Trophoblast cell (in vitro differentiated cells and primary cell): Measurements from ENCODE around the gene PDE4D.

Experiments
- DNase-seq, 2 donors: peaks; one replicate each; pipeline ENCODE4 v3.0.0-alpha.2; 2016
- H2AFZ ChIP-seq: 2 replicates; pipeline ENCODE4 v1.6.1; 2013; ENCODE audit warnings: low read length, moderate library complexity, mild to moderate bottlenecking; ENCODE audit not compliant: insufficient read depth, poor library complexity
- H2AK5ac ChIP-seq: 2 replicates; pipeline ENCODE4 v1.6.1; 2013; ENCODE audit warnings: mild to moderate bottlenecking, low read length
- H2BK120ac ChIP-seq: 2 replicates; pipeline ENCODE4 v1.6.1; 2013; ENCODE audit warnings: low read length, mild to moderate bottlenecking, moderate library complexity; ENCODE audit not compliant: insufficient read depth, poor library complexity
- H2BK12ac ChIP-seq: 2 replicates; pipeline ENCODE4 v1.6.1; 2013; ENCODE audit warnings: mild to moderate bottlenecking, low read length, moderate library complexity
- H2BK5ac ChIP-seq: 2 replicates; pipeline ENCODE4 v1.6.1; 2013; ENCODE audit warnings: low read length, low read depth, moderate library complexity, mild to moderate bottlenecking; ENCODE audit not compliant: poor library complexity
- H3K14ac ChIP-seq: 2 replicates; pipeline ENCODE4 v1.6.1; 2013; ENCODE audit warnings: mild to moderate bottlenecking, low read length
- H3K18ac ChIP-seq: 2 replicates; pipeline ENCODE4 v1.6.1; 2013; ENCODE audit warnings: mild to moderate bottlenecking, low read length
- H3K23ac ChIP-seq: 2 replicates; pipeline ENCODE4 v1.6.1; 2013; ENCODE audit warnings: low read length
- H3K27ac ChIP-seq: 2 replicates; pipeline ENCODE4 v1.5.1; 2013; ENCODE audit warnings: low read depth, mild to moderate bottlenecking, inconsistent platforms, low read length, moderate library complexity
- H3K27me3 ChIP-seq: 2 replicates; pipeline ENCODE4 v1.6.1; 2013; ENCODE audit warnings: inconsistent platforms, mild to moderate bottlenecking, low read length, moderate library complexity; ENCODE audit not compliant: insufficient read depth
- H3K36me3 ChIP-seq, 2 experiments: 1 replicate in 1 of 2; 2 replicates in 1 of 2; pipeline ENCODE4 v1.6.1; 2013; ENCODE audit warnings: low read length in 2 of 2, mild to moderate bottlenecking in 2 of 2, moderate library complexity in 1 of 2; ENCODE audit not compliant: insufficient read depth in 2 of 2, control insufficient read depth in 1 of 2
- H3K4ac ChIP-seq: 2 replicates; pipeline ENCODE4 v1.6.1; 2013; ENCODE audit warnings: low read depth, mild to moderate bottlenecking, low read length, moderate library complexity
- H3K4me1 ChIP-seq, 2 experiments: 1 replicate in 1 of 2; 2 replicates in 1 of 2; pipeline ENCODE4 v1.6.1; 2013; ENCODE audit warnings: low read length in 2 of 2, mild to moderate bottlenecking in 2 of 2, moderate library complexity in 1 of 2; ENCODE audit not compliant: insufficient read depth in 2 of 2, control insufficient read depth in 1 of 2
- H3K4me2 ChIP-seq: 2 replicates; pipeline ENCODE4 v1.6.1; 2013; ENCODE audit warnings: inconsistent platforms, mild to moderate bottlenecking, low read length, moderate library complexity
- H3K4me3 ChIP-seq: 2 replicates; pipeline ENCODE4 v1.5.1; 2013; ENCODE audit warnings: mild to moderate bottlenecking, low read depth, low read length, inconsistent platforms
- H3K79me1 ChIP-seq: one replicate; pipeline ENCODE4 v1.6.1; 2013; ENCODE audit warnings: low read length
- H3K79me2 ChIP-seq: 2 replicates; pipeline ENCODE4 v1.6.1; 2013; ENCODE audit warnings: low read length, mild to moderate bottlenecking; ENCODE audit not compliant: control insufficient read depth, insufficient read depth, poor library complexity
- H3K9ac ChIP-seq: 2 replicates; pipeline ENCODE4 v1.6.1; 2013; ENCODE audit warnings: mild to moderate bottlenecking, low read length
- H3K9me3 ChIP-seq: 2 replicates; pipeline ENCODE4 v1.6.1; 2013; ENCODE audit warnings: low read depth, mild to moderate bottlenecking, control low read depth, inconsistent platforms, low read length; ENCODE audit not compliant: insufficient read depth
- H4K12ac ChIP-seq: 2 replicates; pipeline ENCODE4 v1.6.1; 2013; ENCODE audit warnings: low read depth, mild to moderate bottlenecking, low read length, moderate library complexity
- H4K8ac ChIP-seq: 2 replicates; pipeline ENCODE4 v1.6.1; 2013; ENCODE audit warnings: low read depth, mild to moderate bottlenecking, low read length, moderate library complexity
- H4K91ac ChIP-seq: one replicate; pipeline ENCODE4 v1.6.1; 2013; ENCODE audit warnings: low read depth, mild to moderate bottlenecking, low read length, moderate library complexity
- WGBS: extraction: QIAGEN DNeasy Blood & Tissue Kit; methylation state at CpG from one replicate; pipeline ENCODE4 v1.1.7; 2013; ENCODE audit warnings: missing lambda C conversion rate; ENCODE audit not compliant: insufficient read length, insufficient coverage; ENCODE audit errors: extremely low coverage; 5-methylcytosine and 5-hydroxymethylcytosine counted together

PDE4D gene

DNA sequence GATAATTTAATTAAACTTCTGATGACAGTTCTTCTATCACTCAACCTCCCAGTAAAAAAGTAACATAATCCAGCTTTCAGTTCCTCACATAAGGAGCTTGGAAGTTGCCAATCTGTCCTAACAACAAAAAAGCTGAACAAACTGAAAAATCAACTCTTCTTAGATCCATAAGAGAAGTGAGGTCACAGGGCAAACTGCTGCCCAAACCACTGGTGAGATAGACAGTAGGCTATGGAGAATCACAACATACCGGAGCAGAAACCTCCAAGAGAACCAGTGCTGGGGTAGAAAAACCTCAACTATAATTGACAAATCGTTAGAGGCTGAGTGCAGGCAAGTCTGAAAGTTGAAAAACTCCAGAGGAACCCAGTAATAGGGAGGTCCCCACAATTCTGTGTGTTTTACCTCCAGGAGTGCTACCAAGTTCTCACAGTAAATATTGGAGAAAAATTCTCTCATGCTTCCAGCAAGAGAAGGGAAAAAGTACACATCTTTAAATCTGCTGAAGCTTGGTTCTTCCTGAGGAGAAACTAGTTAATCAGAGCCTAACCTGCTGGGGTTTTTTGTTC, 300.0 kb downstream of the PDE4D start:
- H3K9me3 ChIP-seq: no peaks in the 10 kb centered on the region
- no CpG with 5 or more reads among the region's 2 CpGs for WGBS
- H3K4me1 ChIP-seq: no peaks in the 10 kb centered on the region

DNA sequence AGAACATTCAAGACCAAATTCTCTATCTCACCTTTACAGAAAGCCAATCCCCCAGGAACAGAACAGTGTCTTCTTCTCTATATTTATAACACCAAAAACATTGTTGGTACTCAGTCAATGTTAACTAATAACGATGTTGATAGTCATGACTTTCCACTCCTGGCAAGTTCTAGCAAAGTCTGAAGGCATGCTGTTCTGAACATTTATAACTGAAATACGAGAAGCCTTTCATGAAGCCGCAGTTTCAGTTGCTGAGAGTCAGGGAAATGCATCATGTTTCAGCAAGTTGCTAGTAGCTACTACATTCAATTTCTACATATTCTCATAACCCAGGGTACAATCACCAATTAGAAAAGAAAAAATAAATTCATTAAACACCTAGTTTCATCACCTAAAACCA, 301.4 kb downstream of the PDE4D start:
- H2AFZ ChIP-seq: no peak overlapping the region
- H3K79me1 ChIP-seq: no peaks in the 10 kb centered on the region
- H3K4me1 ChIP-seq: no peaks in the 10 kb centered on the region
- H3K27ac ChIP-seq: no peak overlapping the region
- no peaks in the 10 kb centered on the region for H3K9me3 ChIP-seq
- no peak overlapping the region for H2BK12ac ChIP-seq
- no peak overlapping the region for H2BK5ac ChIP-seq
- no peak overlapping the region for H4K91ac ChIP-seq
- no peak overlapping the region for H3K4ac ChIP-seq
- no peak overlapping the region for H3K23ac ChIP-seq
- H2BK120ac ChIP-seq: no peak overlapping the region
- no peaks in the 10 kb centered on the region for H3K79me2 ChIP-seq
- no CpG with 5 or more reads among the region's 3 CpGs for WGBS
- H3K18ac ChIP-seq: no peak overlapping the region
- no peak overlapping the region for H3K4me3 ChIP-seq
- no peak overlapping the region for H4K12ac ChIP-seq
- H3K14ac ChIP-seq: no peak overlapping the region
- no peak overlapping the region for H3K4me2 ChIP-seq
- no peak overlapping the region for H3K9ac ChIP-seq
- H2AK5ac ChIP-seq: no peak overlapping the region
- H3K27me3 ChIP-seq: no peaks in the 10 kb centered on the region
- H4K8ac ChIP-seq: no peak overlapping the region
- no peak for DNase-seq
- no peaks in the 10 kb centered on the region for H3K36me3 ChIP-seq

More for the DNA sequence above, 300.0 kb downstream of the PDE4D start:
- Histone ChIP-seq H3K4me3 (no peak overlapping the region), H2BK12ac (no peak overlapping the region), H2AFZ (no peak overlapping the region), H3K9ac (no peak overlapping the region), H3K14ac (no peak overlapping the region), H3K79me1 (no peaks in the 10 kb centered on the region), H3K27ac (no peak overlapping the region), H4K8ac (no peak overlapping the region), H3K79me2 (no peaks in the 10 kb centered on the region), H3K18ac (no peak overlapping the region), H4K91ac (no peak overlapping the region), H3K4ac (no peak overlapping the region), H3K27me3 (no peaks in the 10 kb centered on the region), H3K23ac (no peak overlapping the region), H2BK5ac (no peak overlapping the region), H4K12ac (no peak overlapping the region), H2AK5ac (no peak overlapping the region), H3K4me2 (no peak overlapping the region), H2BK120ac (no peak overlapping the region), H3K36me3 (no peaks in the 10 kb centered on the region)
- no peak for DNase-seq

DNA sequence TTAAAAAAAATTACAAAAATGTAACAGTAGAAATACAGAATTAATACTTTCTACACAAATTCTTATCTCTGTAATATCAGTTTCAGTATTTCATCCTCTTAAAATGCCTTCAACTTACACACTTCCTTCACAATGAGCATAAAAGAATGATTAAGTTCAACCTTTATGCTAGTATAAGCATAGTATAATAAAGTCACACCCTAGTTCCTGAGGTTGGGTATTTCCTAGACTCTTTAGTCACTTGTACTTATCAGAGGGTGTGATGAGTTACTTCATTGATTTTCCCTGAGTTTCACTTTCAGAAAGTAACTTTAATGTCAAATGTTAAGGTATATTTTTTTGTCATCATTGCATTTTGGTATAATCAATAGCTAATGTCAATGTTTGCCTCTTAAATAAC, 302.4 kb downstream of the PDE4D start:
- Histone ChIP-seq H3K27ac (no peak overlapping the region), H3K4me3 (no peak overlapping the region), H3K4ac (no peak overlapping the region), H4K91ac (no peak overlapping the region), H3K9ac (no peak overlapping the region), H3K23ac (no peak overlapping the region), H4K8ac (no peak overlapping the region), H3K79me1 (no peaks in the 10 kb centered on the region), H2AK5ac (no peak overlapping the region), H3K14ac (no peak overlapping the region), H2BK5ac (no peak overlapping the region), H2BK12ac (no peak overlapping the region), H3K4me1 (no peaks in the 10 kb centered on the region), H3K9me3 (no peaks in the 10 kb centered on the region), H2AFZ (no peak overlapping the region), H3K4me2 (no peak overlapping the region), H3K79me2 (no peaks in the 10 kb centered on the region), H4K12ac (no peak overlapping the region), H2BK120ac (no peak overlapping the region), H3K36me3 (no peaks in the 10 kb centered on the region), H3K27me3 (no peaks in the 10 kb centered on the region), H3K18ac (no peak overlapping the region)
- no peak for DNase-seq

GRCh38 chr5:59588922-59589321, 304.6 kb downstream of the PDE4D start:
- Histone ChIP-seq H2BK120ac (no peak overlapping the region), H2AFZ (no peak overlapping the region), H2BK12ac (no peak overlapping the region), H3K36me3 (no peaks in the 10 kb centered on the region), H3K4me3 (no peak overlapping the region), H3K4me1 (no peaks in the 10 kb centered on the region), H3K79me2 (no peaks in the 10 kb centered on the region), H3K4ac (no peak overlapping the region), H3K4me2 (no peak overlapping the region), H3K79me1 (no peaks in the 10 kb centered on the region), H4K12ac (no peak overlapping the region), H3K9me3 (no peaks in the 10 kb centered on the region), H3K23ac (no peak overlapping the region), H4K91ac (no peak overlapping the region), H3K27ac (no peak overlapping the region), H3K18ac (no peak overlapping the region), H3K27me3 (no peaks in the 10 kb centered on the region), H2BK5ac (no peak overlapping the region), H2AK5ac (no peak overlapping the region), H3K14ac (no peak overlapping the region), H3K9ac (no peak overlapping the region), H4K8ac (no peak overlapping the region)
- no peak for DNase-seq
